ENCODE results near the gene CDCA5. TPM values are rescaled to one million over a fixed set of nuclear protein-coding genes. Genes with fewer than 3 reads are reported as not detected.

Gene CDCA5
- total RNA-seq, 1 donor from 2014 or later: 92.5 TPM

DNA sequence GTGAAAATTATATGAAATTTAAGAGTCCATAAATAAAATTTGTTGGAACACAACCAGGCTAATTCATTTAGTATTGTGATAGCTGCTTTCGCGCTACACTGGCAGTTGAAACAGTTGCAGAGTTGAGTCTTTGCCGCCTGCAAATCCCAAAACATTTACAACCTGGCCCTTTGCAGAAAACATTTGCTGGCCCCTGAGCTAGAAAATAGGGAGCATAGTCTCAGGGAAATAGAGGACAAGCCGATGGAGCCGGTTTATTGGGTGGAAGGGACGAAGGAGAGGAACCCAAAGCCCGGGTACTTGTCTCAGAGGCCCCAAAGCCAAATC, 43.4 kb downstream of the CDCA5 start:
- no peaks in the 10 kb centered on the region for H3K27me3 Mint-ChIP-seq (ENCODE audit: insufficient read depth)
- peaks cover 17% of the 10 kb centered on the region for H3K4me1 Mint-ChIP-seq (ENCODE audit: low read depth)
- intact Hi-C loops (cut with micrococcal nuclease): loop anchor here (1.0 to 5.0 kb wide), 6 partner anchors 13 to 532 kb away; partner anchors contain the start of genes ATG2A, FAM89B, SNX15 and VPS51
- DNase-seq (ENCODE audit: low spot score): no peak
- peaks cover 14% of the 10 kb centered on the region for H3K36me3 Mint-ChIP-seq (ENCODE audit: low read depth)
- H3K4me3 Mint-ChIP-seq: peak overlapping the region; percentile 88
- H3K27ac Mint-ChIP-seq: peak overlapping the region; percentile 93
- no peaks in the 10 kb centered on the region for H3K9me3 Mint-ChIP-seq

GRCh38 chr11:65036931-65037330, 46.9 kb downstream of the CDCA5 start:
- H3K27me3 Mint-ChIP-seq (ENCODE audit: insufficient read depth): no peaks in the 10 kb centered on the region

GRCh38 chr11:65035579-65035978, 48.3 kb downstream of the CDCA5 start:
- intact Hi-C loops (cut with micrococcal nuclease): no loop called here
- no peak overlapping the region for H3K27ac Mint-ChIP-seq
- no peaks in the 10 kb centered on the region for H3K27me3 Mint-ChIP-seq (ENCODE audit: insufficient read depth)
- peaks cover 12% of the 10 kb centered on the region for H3K36me3 Mint-ChIP-seq (ENCODE audit: low read depth)
- no peak for DNase-seq (ENCODE audit: low spot score)
- peaks cover 3% of the 10 kb centered on the region for H3K4me1 Mint-ChIP-seq (ENCODE audit: low read depth)
- no peaks in the 10 kb centered on the region for H3K9me3 Mint-ChIP-seq
- no peak overlapping the region for H3K4me3 Mint-ChIP-seq

More at GRCh38 chr11:65036931-65037330, 46.9 kb downstream of the CDCA5 start:
- peaks cover 12% of the 10 kb centered on the region for H3K36me3 Mint-ChIP-seq (ENCODE audit: low read depth)
- H3K9me3 Mint-ChIP-seq: no peaks in the 10 kb centered on the region
- no peak overlapping the region for H3K27ac Mint-ChIP-seq
- DNase-seq (ENCODE audit: low spot score): no peak
- no peak overlapping the region for H3K4me3 Mint-ChIP-seq
- intact Hi-C loops (cut with micrococcal nuclease): no loop called here
- peaks cover 5% of the 10 kb centered on the region for H3K4me1 Mint-ChIP-seq (ENCODE audit: low read depth)

DNA sequence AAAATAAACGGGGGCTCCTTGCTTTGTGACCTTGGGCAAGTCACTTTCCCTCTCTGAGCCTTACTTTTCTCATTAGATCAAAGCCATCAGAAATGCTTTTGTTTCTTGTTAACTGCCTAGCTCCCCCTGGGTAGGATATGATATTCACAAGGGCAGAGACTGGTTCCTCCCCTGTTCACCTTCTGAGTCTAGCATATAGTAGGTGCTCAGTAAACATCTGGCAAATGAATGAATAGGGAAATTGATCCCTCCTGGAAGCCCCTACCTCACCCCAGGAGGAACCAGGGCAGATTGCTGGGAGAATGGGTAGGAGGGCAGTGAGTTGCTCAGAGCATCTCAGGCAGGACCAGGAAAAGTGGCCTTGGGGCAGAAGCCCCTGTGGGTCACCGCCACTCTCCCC, 49.4 kb downstream of the CDCA5 start:
- H3K36me3 Mint-ChIP-seq (ENCODE audit: low read depth): peaks cover 9% of the 10 kb centered on the region
- no peaks in the 10 kb centered on the region for H3K4me1 Mint-ChIP-seq (ENCODE audit: low read depth)
- no peak overlapping the region for H3K27ac Mint-ChIP-seq
- H3K9me3 Mint-ChIP-seq: no peaks in the 10 kb centered on the region
- DNase-seq (ENCODE audit: low spot score): no peak
- intact Hi-C loops (cut with micrococcal nuclease): no loop called here
- no peaks in the 10 kb centered on the region for H3K27me3 Mint-ChIP-seq (ENCODE audit: insufficient read depth)
- H3K4me3 Mint-ChIP-seq: no peak overlapping the region

DNA sequence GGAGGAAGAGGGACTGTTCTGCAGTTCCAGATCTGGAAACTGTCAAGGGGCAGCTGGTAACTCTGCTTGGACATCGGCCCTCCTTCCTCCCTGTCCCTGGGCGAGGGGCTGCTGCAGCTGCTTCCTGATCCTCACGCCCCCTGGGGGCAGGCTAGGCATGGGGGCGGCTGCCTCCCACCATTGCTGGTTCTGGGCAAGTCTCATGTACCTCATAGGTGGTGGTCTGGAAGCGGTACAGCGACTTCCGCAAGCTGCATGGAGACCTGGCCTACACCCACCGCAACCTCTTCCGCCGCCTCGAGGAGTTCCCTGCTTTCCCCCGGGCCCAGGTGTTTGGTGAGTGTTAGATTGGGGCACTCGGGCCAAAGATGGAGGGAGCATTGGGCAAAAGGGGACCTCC, 51.6 kb downstream of the CDCA5 start:
- Mint-ChIP-seq H3K4me3 (no peak overlapping the region), H3K27me3 (ENCODE audit: insufficient read depth) (no peaks in the 10 kb centered on the region)

More for the DNA sequence above, 51.6 kb downstream of the CDCA5 start:
- Mint-ChIP-seq H3K36me3 (ENCODE audit: low read depth) (peaks cover 9% of the 10 kb centered on the region), H3K4me1 (ENCODE audit: low read depth) (peaks cover 17% of the 10 kb centered on the region), H3K9me3 (no peaks in the 10 kb centered on the region), H3K27ac (no peak overlapping the region)
- no peak for DNase-seq (ENCODE audit: low spot score)
- intact Hi-C loops (cut with micrococcal nuclease): no loop called here

Other genes starting within 250 kb of the CDCA5 start
- gene CDC42BPG, start 239.4 kb downstream of the CDCA5 start, total RNA-seq: 0.29 and 0.44 TPM in 2 replicates
- gene EHD1, start 205.4 kb downstream of the CDCA5 start, total RNA-seq: 88.0 and 96.9 TPM in 2 replicates
- 24.6 and 24.9 TPM in 2 replicates for gene ATG2A, start 166.8 kb downstream of the CDCA5 start, total RNA-seq
- 7.3 and 14.0 TPM in 2 replicates for gene PPP2R5B, start 159.4 kb downstream of the CDCA5 start, total RNA-seq
- not detected in 2 replicates for gene GPHA2, start 148.1 kb downstream of the CDCA5 start, total RNA-seq
- not detected in 2 replicates for gene MAJIN, start 111.9 kb downstream of the CDCA5 start, total RNA-seq
- not detected in 2 replicates for gene BATF2, start 87.1 kb downstream of the CDCA5 start, total RNA-seq
- 67.3 and 71.2 TPM in 2 replicates for gene ARL2, start 69.9 kb downstream of the CDCA5 start, total RNA-seq
- 19.9 and 30.9 TPM in 2 replicates for gene SNX15, start 56.6 kb downstream of the CDCA5 start, total RNA-seq
- 17.4 and 17.7 TPM in 2 replicates for gene SAC3D1, start 42.8 kb downstream of the CDCA5 start, total RNA-seq
- gene NAALADL1, start 25.5 kb downstream of the CDCA5 start, total RNA-seq: 11.5 and 12.7 TPM in 2 replicates
- gene ZFPL1, start 182 bp upstream of the CDCA5 start, total RNA-seq: 31.9 and 34.5 TPM in 2 replicates
- 137 and 139 TPM in 2 replicates for gene VPS51, start 12.2 kb upstream of the CDCA5 start, total RNA-seq
- 32.2 and 32.8 TPM in 2 replicates for gene TM7SF2, start 27.8 kb upstream of the CDCA5 start, total RNA-seq
- 20.8 and 22.1 TPM in 2 replicates for gene ZNHIT2, start 33.7 kb upstream of the CDCA5 start, total RNA-seq
- gene FAU, start 38.1 kb upstream of the CDCA5 start, total RNA-seq: 1,004 and 1,020 TPM in 2 replicates
- gene MRPL49, start 38.3 kb upstream of the CDCA5 start, total RNA-seq: 76.0 and 76.4 TPM in 2 replicates
- 42.3 and 45.8 TPM in 2 replicates for gene SYVN1, start 50.5 kb upstream of the CDCA5 start, total RNA-seq
- gene SPDYC, start 86.2 kb upstream of the CDCA5 start, total RNA-seq: not detected in 2 replicates
- gene CAPN1, start 97.9 kb upstream of the CDCA5 start, total RNA-seq: 85.9 and 93.5 TPM in 2 replicates
- 78.2 and 78.9 TPM in 2 replicates for gene POLA2, start 177.9 kb upstream of the CDCA5 start, total RNA-seq
- 1.6 and 2.7 TPM in 2 replicates for gene CDC42EP2, start 230.8 kb upstream of the CDCA5 start, total RNA-seq
- 84.5 and 93.1 TPM in 2 replicates for gene DPF2, start 249.8 kb upstream of the CDCA5 start, total RNA-seq

Data from activated T-helper 1 cell treated with anti-CD3 and anti-CD28 coated beads, Interleukin-12 subunit alpha, Interleukin-12 subunit beta, Interleukin-2, Interleukin-4 antibody, amounts not matched to agents 30 ng/mL and 10 ng/mL and 1 ng/mL, durations not matched to agents 14 hours and 24 hours and 36 hours (primary cell).